K562 (cell line): ENCODE results near the gene GOT2. TPM values are rescaled to one million over a fixed set of nuclear protein-coding genes. Genes with fewer than 3 reads are reported as not detected.

Experiments
- ATAC-seq: fragments of 200-7000 bp; cut with Tn5 transposase; 3 replicates; pipeline ENCODE4 v1.9.1; 2020; ENCODE audit warnings: moderate library complexity
- BruUV-seq: library from RNA; stranded (reverse); fragments of 400-500 nt; replicated peaks from 2 replicates; lab custom pipeline; 2021; lab: Mats Ljungman, UMichigan
- CTCF ChIA-PET: fragments of 300-600 bp; formaldehyde crosslinking; extraction: SDS; loops from one replicate; lab custom pipeline; 2021; ENCODE audit warnings: low intra/inter-chr PET ratio; lab: Yijun Ruan, JAX
- POLR2A ChIA-PET: fragments of 300-600, 350-650 bp; sonication (Branson Sonifier 250); formaldehyde crosslinking; extraction: SDS; loops from one replicate; lab custom pipeline; 2021; ENCODE audit warnings: antibody characterized with exemption, inconsistent platforms; lab: Yijun Ruan, JAX
- DNase-seq, 4 experiments: peaks; one replicate each; pipeline versions ENCODE4 v3.0.0 to v3.0.0-alpha.2; 2011 to 2018; ENCODE audit warnings: low spot score in 3 of 4, mixed read lengths in 3 of 4; ENCODE audit errors: extremely low read depth in 1 of 4
- FAIRE-seq: peaks from 2 replicates; lab custom pipeline; 2011; peaks lifted over from hg19 to GRCh38; lab: Jason Lieb, UNC
- H2AFZ ChIP-seq: 2 replicates; pipeline ENCODE4 v1.6.0; 2011; ENCODE audit warnings: low read depth, low read length, control low read depth, inconsistent platforms
- H3K27ac ChIP-seq: fragments of 200-600 bp; 3 replicates; pipeline ENCODE4 v1.8.0; 2011; ENCODE audit warnings: low read depth, mild to moderate bottlenecking, control low read depth, inconsistent platforms, low read length, moderate library complexity, mixed read lengths; ENCODE audit errors: extremely low read depth
- H3K27me3 ChIP-seq, 2 experiments: fragments of 300-600 bp in 1 of 2; 2 replicates in 1 of 2; 3 replicates in 1 of 2; pipeline versions ENCODE4 v1.6.0 to v1.8.0; 2011; ENCODE audit warnings: inconsistent platforms in 2 of 2, low read length in 2 of 2, mild to moderate bottlenecking in 1 of 2, mixed read lengths in 1 of 2, moderate library complexity in 1 of 2; ENCODE audit not compliant: control insufficient read depth in 2 of 2, insufficient read depth in 2 of 2
- H3K36me3 ChIP-seq: fragments of 300-600 bp; 3 replicates; pipeline ENCODE4 v1.8.0; 2011; ENCODE audit warnings: mild to moderate bottlenecking, low read length, inconsistent platforms; ENCODE audit not compliant: control insufficient read depth, insufficient read depth
- H3K4me1 ChIP-seq, 2 experiments: fragments of 200-600 bp in 1 of 2; replicated peaks in 1 of 2; 2 replicates in 1 of 2; 3 replicates in 1 of 2; pipeline versions ENCODE4 v1.5.1 to v1.8.0; 2011; ENCODE audit warnings: inconsistent platforms in 2 of 2, low read length in 2 of 2, mild to moderate bottlenecking in 1 of 2, mixed read lengths in 1 of 2, moderate library complexity in 1 of 2; ENCODE audit not compliant: control insufficient read depth in 2 of 2, insufficient read depth in 2 of 2
- H3K4me2 ChIP-seq: 2 replicates; pipeline ENCODE4 v1.6.1; 2011; ENCODE audit warnings: low read length, control low read depth, inconsistent platforms, mixed read lengths; ENCODE audit not compliant: insufficient read depth
- H3K4me3 ChIP-seq: fragments of 200-600 bp; sonication (generic), shearing (Covaris generic); 2 replicates; pipeline ENCODE4 v1.5.1; 2016; ENCODE audit warnings: control low read depth, inconsistent platforms
- H3K79me2 ChIP-seq: fragments of 200-600 bp; 3 replicates; pipeline ENCODE4 v1.8.0; 2011; ENCODE audit warnings: low read length, inconsistent platforms; ENCODE audit not compliant: control insufficient read depth, insufficient read depth
- H3K9ac ChIP-seq, 2 experiments: 2 replicates each; pipeline versions ENCODE4 v1.6.0 to v1.6.1; 2011; ENCODE audit warnings: low read depth in 2 of 2, low read length in 2 of 2, control low read depth in 1 of 2, inconsistent platforms in 1 of 2, mild to moderate bottlenecking in 1 of 2, mixed read lengths in 1 of 2; ENCODE audit not compliant: insufficient read depth in 1 of 2
- H3K9me1 ChIP-seq: one replicate; pipeline ENCODE4 v1.6.0; 2011; ENCODE audit warnings: inconsistent platforms, mild to moderate bottlenecking, low read length, moderate library complexity; ENCODE audit not compliant: control insufficient read depth, insufficient read depth
- H3K9me3 ChIP-seq: replicated peaks from 2 replicates; pipeline ENCODE4 v1.5.1; 2011; ENCODE audit warnings: low read depth, low read length, inconsistent platforms; ENCODE audit not compliant: control insufficient read depth, insufficient read depth
- H4K20me1 ChIP-seq: replicated peaks from 2 replicates; pipeline ENCODE4 v1.6.1; 2011; ENCODE audit warnings: low read length, inconsistent platforms, mixed read lengths; ENCODE audit not compliant: control insufficient read depth, insufficient read depth
- DIDO1 ChIP-seq: fragments of 450-650 bp; IDR thresholded peaks from 2 replicates; pipeline ENCODE4 v1.6.1; 2016; ENCODE audit warnings: low read depth, missing biosample characterization, missing genetic modification characterization
- EHMT2 ChIP-seq: fragments of 450-650 bp; IDR thresholded peaks from 2 replicates; pipeline ENCODE4 v1.6.1; 2018; ENCODE audit warnings: antibody characterized with exemption
- ETV6 ChIP-seq, 3 experiments: fragments of 150-350 bp in 1 of 3; sonication (generic) in 1 of 3; formaldehyde crosslinking in 1 of 3; IDR thresholded peaks; 2 replicates each; pipeline versions ENCODE4 v1.6.1 to v1.8.0; 2014 to 2022; ENCODE audit warnings: borderline replicate concordance in 2 of 3, low read depth in 2 of 3, antibody characterized with exemption in 1 of 3, low read length in 1 of 3, mild to moderate bottlenecking in 1 of 3, missing genetic modification reagents in 1 of 3
- FIP1L1 ChIP-seq: fragments of 200-400 bp; formaldehyde crosslinking; IDR thresholded peaks from 2 replicates; pipeline ENCODE4 v1.6.1; 2018; ENCODE audit warnings: mild to moderate bottlenecking, low read depth, low read length; ENCODE audit not compliant: poor library complexity, severe bottlenecking
- HNRNPUL1 ChIP-seq: fragments of 200-400 bp; formaldehyde crosslinking; IDR thresholded peaks from 2 replicates; pipeline ENCODE4 v1.6.1; 2017; ENCODE audit warnings: low read length
- IFI16 ChIP-seq: fragments of 250-450 bp; sonication (Bioruptor Pico); IDR thresholded peaks from 2 replicates; pipeline ENCODE4 v2.1.2; 2022; ENCODE audit warnings: mild to moderate bottlenecking, inconsistent platforms
- IRF9 ChIP-seq: fragments of 450-650 bp; IDR thresholded peaks from 2 replicates; pipeline ENCODE4 v1.6.1; 2016; ENCODE audit warnings: missing biosample characterization, missing genetic modification characterization
- NELFE ChIP-seq: IDR thresholded peaks from 2 replicates; pipeline ENCODE4 v1.6.1; 2011; ENCODE audit warnings: mild to moderate bottlenecking; ENCODE audit not compliant: insufficient read depth, insufficient read length
- NEUROD1 ChIP-seq: fragments of 150-350 bp; IDR thresholded peaks from 2 replicates; pipeline ENCODE4 v1.6.1; 2014; ENCODE audit warnings: borderline replicate concordance, low read length, low read depth; ENCODE audit not compliant: partially characterized antibody
- PML ChIP-seq: IDR thresholded peaks from 2 replicates; pipeline ENCODE4 v1.6.1; 2012; ENCODE audit warnings: low read length, inconsistent platforms
- RHOXF2B ChIP-seq: fragments of 250-450 bp; sonication (Bioruptor Pico); conservative IDR thresholded peaks from 2 replicates; pipeline ENCODE4 v1.5.1; 2021
- TAF7 ChIP-seq: fragments of 450-650 bp; IDR thresholded peaks from 2 replicates; pipeline ENCODE4 v1.6.1; 2016; ENCODE audit warnings: missing genetic modification characterization, missing compliant biosample characterization
- TRIM25 ChIP-seq: fragments of 450-650 bp; IDR thresholded peaks from 2 replicates; pipeline ENCODE4 v1.7.0; 2016; ENCODE audit warnings: borderline replicate concordance
- ZMIZ1 ChIP-seq, 2 experiments: fragments of 150-350 bp in 1 of 2; IDR thresholded peaks; 2 replicates each; pipeline ENCODE4 v1.6.1; 2012 to 2016; ENCODE audit warnings: low read depth in 2 of 2, low read length in 2 of 2, mild to moderate bottlenecking in 1 of 2, moderate library complexity in 1 of 2
- ZNF175 ChIP-seq: fragments of 200-800 bp; sonication (Bioruptor generic); IDR thresholded peaks from 2 replicates; pipeline ENCODE4 v1.6.1; 2016; ENCODE audit warnings: low read depth, mild to moderate bottlenecking, missing genetic modification characterization, missing compliant biosample characterization
- ZNF41 ChIP-seq: fragments of 250-450 bp; sonication (Bioruptor Pico); conservative IDR thresholded peaks from 2 replicates; pipeline ENCODE4 v1.4.0; 2020; ENCODE audit warnings: mild to moderate bottlenecking
- ZNF766 ChIP-seq: fragments of 200-800 bp; sonication (Bioruptor generic); conservative IDR thresholded peaks from 2 replicates; pipeline ENCODE4 v1.6.1; 2016; ENCODE audit warnings: missing genetic modification characterization, missing compliant biosample characterization
- ZNF785 ChIP-seq: fragments of 250-450 bp; sonication (Bioruptor Pico); IDR thresholded peaks from 2 replicates; pipeline ENCODE4 v1.4.0; 2020; ENCODE audit warnings: mild to moderate bottlenecking
- WGBS: fragments of 100-300 bp; shearing (Covaris generic); methylation state at CpG from one replicate; pipeline ENCODE4 v1.1.6; 2016; ENCODE audit warnings: low coverage, mixed read lengths; ENCODE audit not compliant: insufficient coverage; ENCODE audit errors: missing lambda C conversion rate; 5-methylcytosine and 5-hydroxymethylcytosine counted together
- in situ Hi-C: fragments of 300-500 bp; cut with MboI; formaldehyde crosslinking; loops from 4 replicates; pipeline ENCODE4 v1.15.0; 2018; ENCODE audit warnings: inconsistent platforms, mixed read lengths
- intact Hi-C: fragments of 100-400 bp; cut with micrococcal nuclease; formaldehyde crosslinking; loops from 2 replicates; pipeline ENCODE4 v1.14.2; 2022
- polyA plus RNA-seq, 8 experiments: library from polyadenylated mRNA; depleted of rRNA in 4 of 8; stranded (reverse) in 5 of 8; unstranded in 3 of 8; fragments of >200 nt; fragmentation: Nextera tagmentation in 2 of 8; fragmentation: Illumina TruSeq in 1 of 8; extraction: Ambion mirVana in 2 of 8; extraction: Trizol in 1 of 8; gene quantifications; 2 replicates each; pipeline versions ENCODE4 v1.2.1 to v1.2.3, GENCODE V29; 2011 to 2014; ENCODE audit warnings: inconsistent platforms in 1 of 8, missing spikeins in 1 of 8
- total RNA-seq, 7 experiments: library from RNA; depleted of rRNA in 6 of 7; stranded (reverse); fragments of >200 nt in 6 of 7; fragmentation: Illumina TruSeq in 2 of 7; extraction: Trizol in 2 of 7; gene quantifications; 2 replicates each; pipeline versions ENCODE4 v1.2.1 to v1.2.3, GENCODE V29; 2011 to 2021; ENCODE audit warnings: low replicate concordance in 1 of 7

Gene GOT2
- total and polyA plus RNA-seq, 9 of the 15 experiments (the other 6 are each of a cell fraction or from before 2014, with no cell fraction given) = 43.1 to 190 (median 80.2) TPM

- CTCF ChIA-PET = no interaction called here
- peaks cover 87% of the 10 kb centered on the region for H3K36me3 ChIP-seq
Measured at GRCh38 chr16:58716468-58716867, 17.6 kb downstream of the GOT2 start.

More at GRCh38 chr16:58716468-58716867, 17.6 kb downstream of the GOT2 start:
- Histone ChIP-seq H3K27me3 (no peaks in the 10 kb centered on the region), H3K4me1 (no peaks in the 10 kb centered on the region), H3K9ac (no peak overlapping the region), H4K20me1 (no peaks in the 10 kb centered on the region), H3K27ac (no peak overlapping the region), H3K9me3 (no peaks in the 10 kb centered on the region), H3K4me2 (no peak overlapping the region), H3K9me1 (no peaks in the 10 kb centered on the region), H3K4me3 (no peak overlapping the region), H3K79me2 (no peaks in the 10 kb centered on the region), H2AFZ (no peak overlapping the region)
- BruUV-seq = no TSS peak
- in situ Hi-C loops (no loop called here), intact Hi-C loops (no loop called here)
- no peak for DNase-seq
- POLR2A ChIA-PET = interaction anchor here (0.6 kb wide), 2 partner anchors 89 to 97 kb away, joined by 3 to 5 read pairs; no protein-coding TSS in a partner anchor
- 92% methylated on average over 8 of the region's 8 CpGs for WGBS
- no peak for FAIRE-seq
- TF ChIP-seq TAF7 (tag) = no peak
- TF ChIP-seq ZNF175 = no peak
- TF ChIP-seq IFI16 (CRISPR knock-in tag) = no peak
- no peak for TF ChIP-seq PML
- TF ChIP-seq ZNF766 (CRISPR knock-in tag) = no peak
- TF ChIP-seq HNRNPUL1 = no peak
- TF ChIP-seq ZMIZ1 (IDR thresholded peaks at IDR 0.05; ENCODE audit: low read depth in 2 of 2, low read length in 2 of 2) = no peak
- TF ChIP-seq NELFE = no peak
- TF ChIP-seq TRIM25 = no peak
- TF ChIP-seq EHMT2 = no peak
- no peak for TF ChIP-seq RHOXF2B (CRISPR knock-in tag)
- no peak for TF ChIP-seq DIDO1 (tag)
- no peak for TF ChIP-seq IRF9 (tag)
- TF ChIP-seq ZNF41 = no peak
- no peak for TF ChIP-seq ZNF785
- no peak for TF ChIP-seq FIP1L1
- no peak for TF ChIP-seq ETV6 (IDR thresholded peaks at IDR 0.05; ENCODE audit: borderline replicate concordance in 1 of 2, low read depth in 2 of 2, low read length in 1 of 2)
- no peak for TF ChIP-seq ETV6 (CRISPR knock-in tag; IDR thresholded peaks at IDR 0.05; ENCODE audit: borderline replicate concordance)
- TF ChIP-seq NEUROD1 = no peak
- no peak for ATAC-seq
